ENCODE measurements around the gene NLRC3.
A peak's percentile ranks its signal among the peaks of the same experiment; 100 is the strongest.
"Not testable (repeated sequence)": the region's sequence is repeated elsewhere in the genome, so short reads cannot be mapped to it uniquely, and the experiment has no call there.

Gene NLRC3, protein sequence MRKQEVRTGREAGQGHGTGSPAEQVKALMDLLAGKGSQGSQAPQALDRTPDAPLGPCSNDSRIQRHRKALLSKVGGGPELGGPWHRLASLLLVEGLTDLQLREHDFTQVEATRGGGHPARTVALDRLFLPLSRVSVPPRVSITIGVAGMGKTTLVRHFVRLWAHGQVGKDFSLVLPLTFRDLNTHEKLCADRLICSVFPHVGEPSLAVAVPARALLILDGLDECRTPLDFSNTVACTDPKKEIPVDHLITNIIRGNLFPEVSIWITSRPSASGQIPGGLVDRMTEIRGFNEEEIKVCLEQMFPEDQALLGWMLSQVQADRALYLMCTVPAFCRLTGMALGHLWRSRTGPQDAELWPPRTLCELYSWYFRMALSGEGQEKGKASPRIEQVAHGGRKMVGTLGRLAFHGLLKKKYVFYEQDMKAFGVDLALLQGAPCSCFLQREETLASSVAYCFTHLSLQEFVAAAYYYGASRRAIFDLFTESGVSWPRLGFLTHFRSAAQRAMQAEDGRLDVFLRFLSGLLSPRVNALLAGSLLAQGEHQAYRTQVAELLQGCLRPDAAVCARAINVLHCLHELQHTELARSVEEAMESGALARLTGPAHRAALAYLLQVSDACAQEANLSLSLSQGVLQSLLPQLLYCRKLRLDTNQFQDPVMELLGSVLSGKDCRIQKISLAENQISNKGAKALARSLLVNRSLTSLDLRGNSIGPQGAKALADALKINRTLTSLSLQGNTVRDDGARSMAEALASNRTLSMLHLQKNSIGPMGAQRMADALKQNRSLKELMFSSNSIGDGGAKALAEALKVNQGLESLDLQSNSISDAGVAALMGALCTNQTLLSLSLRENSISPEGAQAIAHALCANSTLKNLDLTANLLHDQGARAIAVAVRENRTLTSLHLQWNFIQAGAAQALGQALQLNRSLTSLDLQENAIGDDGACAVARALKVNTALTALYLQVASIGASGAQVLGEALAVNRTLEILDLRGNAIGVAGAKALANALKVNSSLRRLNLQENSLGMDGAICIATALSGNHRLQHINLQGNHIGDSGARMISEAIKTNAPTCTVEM

GRCh38 chr16:3577302-3577752, at the start of gene NLRC3:
TSS of gene NLRC3 (minus strand) at chr16:3577403. CDS start at chr16:3565036, 12,367 bp downstream.
- DNase-seq, result no peak

GRCh38 chr16:3625911-3626732, 48.9 kb upstream of the NLRC3 start:
- no peak for DNase-seq

GRCh38 chr16:3625331-3625730, 48.1 kb upstream of the NLRC3 start:
- DNase-seq, result no peak

DNA sequence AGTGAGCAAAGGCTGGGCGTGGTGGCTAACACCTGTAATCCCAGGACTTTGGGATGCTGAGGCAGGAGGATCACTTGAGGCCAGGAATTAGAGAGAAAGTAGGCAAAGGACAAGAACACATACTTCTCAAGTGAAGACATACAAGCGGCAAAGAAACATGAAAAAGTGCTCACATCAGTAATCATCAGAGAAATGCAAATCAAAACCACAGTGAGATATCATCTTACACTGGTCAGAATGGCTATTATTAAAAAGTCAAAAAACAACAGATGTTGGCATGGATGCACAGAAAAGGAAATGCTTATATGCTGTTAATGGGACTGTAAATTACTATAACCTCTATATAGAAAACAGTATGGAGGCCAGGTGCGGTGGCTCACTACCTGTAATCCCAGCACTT, 46.4 kb upstream of the NLRC3 start:
- DNase-seq, result no peak

- no peak for DNase-seq
These were observed 41.6 kb upstream of the NLRC3 start for GRCh38 chr16:3618769-3619141.

DNA sequence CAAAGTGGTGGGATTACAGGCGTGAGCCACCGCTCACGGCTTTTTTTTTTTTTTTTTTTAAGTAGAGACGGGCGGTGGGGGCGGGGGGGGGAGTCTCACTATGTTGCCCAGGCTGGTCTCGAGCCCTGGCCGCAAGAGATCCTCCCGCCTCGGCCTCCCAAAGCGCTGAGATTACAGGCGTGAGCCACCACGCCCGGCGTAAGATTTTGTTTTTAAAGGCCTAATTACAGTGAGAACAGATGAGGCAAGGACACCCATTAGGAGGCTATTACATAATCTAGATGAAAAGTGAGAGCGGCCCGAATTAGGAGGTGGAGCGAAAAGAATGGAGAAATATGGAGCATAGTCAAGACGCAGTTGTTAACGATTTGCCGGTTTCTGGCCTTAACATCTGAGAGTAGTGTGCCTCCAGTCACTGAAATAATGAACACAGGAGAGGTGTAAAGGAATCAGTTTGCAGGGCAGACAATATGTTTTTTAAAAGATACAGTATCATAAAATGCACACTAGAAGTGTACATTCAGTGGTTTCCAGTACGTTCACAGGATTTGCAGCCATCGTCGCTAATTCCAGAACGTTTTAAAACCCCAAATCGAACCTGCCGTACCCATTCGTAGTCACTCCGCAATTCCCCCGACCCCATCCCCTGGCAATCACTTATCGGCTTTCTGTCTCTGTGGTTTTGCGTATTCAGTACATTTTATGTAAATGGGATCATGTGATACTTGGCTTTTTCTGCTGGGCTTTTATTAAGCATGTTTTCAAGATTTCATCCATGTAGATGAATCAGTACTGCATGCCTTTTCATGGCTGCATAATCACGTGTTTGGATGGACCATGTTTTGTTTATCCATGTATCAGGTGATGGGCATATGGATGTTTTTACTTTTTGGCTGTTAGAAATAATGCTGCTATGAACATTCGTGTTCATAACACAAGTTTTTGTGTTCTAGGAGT, 35.6 kb upstream of the NLRC3 start:
- DNase-seq, result no peak

GRCh38 chr16:3611146-3611975, 34.2 kb upstream of the NLRC3 start, which contains the start of gene SLX4:
TSS of gene SLX4 (minus strand) at chr16:3611606. CDS start at chr16:3608964, 2,642 bp downstream.
- peak; percentile 91 for DNase-seq

GRCh38 chr16:3610698-3611145, 33.5 kb upstream of the NLRC3 start:
- no peak for DNase-seq

DNA sequence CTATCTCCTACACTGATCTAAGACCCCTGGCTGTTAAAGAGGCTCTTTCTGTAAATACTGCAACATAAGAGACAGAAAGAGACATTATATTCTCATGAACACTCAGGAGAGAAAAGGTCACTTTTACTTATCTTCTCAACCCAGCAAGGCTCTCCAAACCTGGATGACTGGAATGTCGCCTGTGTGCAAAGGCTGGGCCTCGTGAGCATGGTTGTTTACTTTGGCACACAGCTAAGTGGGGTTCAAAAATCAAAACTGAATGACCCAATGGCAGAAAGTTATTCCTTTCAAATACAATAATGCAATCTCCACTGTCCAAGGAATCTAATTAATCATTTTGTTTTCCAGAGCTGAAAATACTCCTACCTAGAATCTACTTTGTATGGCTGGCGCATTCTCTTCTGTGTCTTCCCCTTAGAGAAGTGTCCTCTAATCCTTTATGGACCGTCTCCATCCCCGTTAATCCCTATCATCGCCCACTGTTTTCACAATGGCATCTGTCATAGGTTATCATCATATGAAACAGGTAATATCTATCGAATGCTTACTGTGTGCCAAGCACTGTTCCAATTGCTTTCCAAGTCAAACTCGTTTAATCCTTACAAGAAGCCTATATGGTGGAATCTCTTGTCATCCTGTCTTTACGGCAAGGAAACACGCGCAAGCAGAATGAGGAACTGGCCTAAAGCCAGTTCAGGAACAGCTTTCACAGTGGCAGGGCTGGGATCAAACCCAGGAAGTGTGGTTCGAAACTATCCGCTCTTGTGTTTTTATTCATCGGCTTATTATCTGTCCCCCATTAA, 32.9 kb upstream of the NLRC3 start:
- no peak for DNase-seq

GRCh38 chr16:3608976-3609375, 31.8 kb upstream of the NLRC3 start:
- DNase-seq, result not testable (repeated sequence)

DNA sequence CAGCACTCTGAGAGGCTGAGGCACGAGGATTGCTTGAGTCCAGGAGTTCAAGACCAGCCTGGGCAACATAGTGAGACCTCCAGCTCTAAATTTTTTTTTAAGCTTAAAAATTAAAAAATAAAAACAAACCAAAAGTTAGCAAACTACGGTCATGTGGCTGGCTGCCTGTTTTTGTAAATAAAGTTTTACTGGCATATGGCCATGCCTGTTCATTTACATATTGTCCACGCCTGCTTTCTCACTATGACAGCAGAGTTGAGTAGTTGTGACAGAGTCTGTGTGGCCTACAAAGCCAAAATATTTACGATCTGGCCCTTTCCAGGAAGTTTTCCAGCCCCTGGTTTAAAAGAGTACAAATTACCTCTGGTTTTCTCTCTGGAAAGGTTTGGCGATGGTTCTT, 30.9 kb upstream of the NLRC3 start:
- DNase-seq, result no peak

DNA sequence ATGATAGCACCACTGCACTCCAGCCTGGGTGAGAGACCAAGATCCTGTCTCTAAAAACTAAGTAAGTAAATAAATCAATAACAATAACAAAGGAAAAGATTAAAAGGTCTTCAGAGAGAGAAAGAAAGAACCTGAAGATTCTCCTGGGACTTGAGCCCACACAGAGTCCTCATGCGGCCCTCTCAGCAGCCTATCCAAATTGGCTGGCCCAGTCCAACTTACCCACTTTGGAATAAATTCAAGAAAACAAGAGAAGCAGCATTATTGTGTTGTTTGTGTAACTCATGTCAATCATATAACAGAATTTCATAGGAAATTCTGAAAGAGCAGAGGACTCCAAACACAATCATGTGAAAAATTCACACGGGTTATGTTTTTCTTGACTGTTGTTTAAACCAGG, 30.4 kb upstream of the NLRC3 start:
- no peak for DNase-seq

DNA sequence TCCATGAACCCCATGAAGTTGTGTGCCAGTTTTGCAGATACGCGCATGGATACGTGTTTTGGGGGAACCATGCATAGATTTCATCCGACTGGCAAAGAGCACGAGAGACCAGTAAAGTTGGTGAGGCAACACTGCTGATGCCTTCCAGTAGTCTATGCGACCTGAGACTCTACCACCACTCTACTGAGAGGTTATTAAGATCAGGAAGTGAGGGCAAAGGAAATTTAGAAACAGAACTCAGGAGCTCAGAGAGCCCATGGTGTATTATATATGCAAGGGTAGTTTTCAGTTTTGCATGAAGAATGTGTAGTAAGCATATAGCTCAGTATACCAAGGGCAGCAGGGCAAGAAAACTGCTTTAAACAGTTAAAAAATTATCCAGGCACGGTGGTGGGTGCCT, 30.0 kb upstream of the NLRC3 start:
- DNase-seq, result no peak

DNA sequence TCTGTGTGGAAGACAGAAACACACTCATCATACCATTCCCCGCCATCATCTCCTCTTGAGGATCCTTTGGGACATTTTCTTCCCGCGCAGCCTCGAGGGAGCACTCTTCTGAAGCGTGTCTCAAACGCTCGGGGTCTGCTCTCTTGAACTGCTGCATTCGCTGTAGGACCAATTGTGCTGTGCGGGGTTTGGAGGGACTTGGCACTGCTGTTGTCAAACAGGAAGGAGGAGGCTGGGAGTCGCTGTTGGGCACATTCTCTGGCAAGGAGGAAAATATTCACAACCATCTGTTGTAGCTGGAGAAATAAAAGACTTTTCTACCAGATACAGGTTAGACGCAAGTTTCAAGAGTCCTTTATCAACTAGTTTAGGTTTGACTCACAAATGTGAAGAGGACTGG, 29.2 kb upstream of the NLRC3 start:
- no peak for DNase-seq

GRCh38 chr16:3602320-3602653, 25.1 kb upstream of the NLRC3 start:
- no peak for DNase-seq

DNA sequence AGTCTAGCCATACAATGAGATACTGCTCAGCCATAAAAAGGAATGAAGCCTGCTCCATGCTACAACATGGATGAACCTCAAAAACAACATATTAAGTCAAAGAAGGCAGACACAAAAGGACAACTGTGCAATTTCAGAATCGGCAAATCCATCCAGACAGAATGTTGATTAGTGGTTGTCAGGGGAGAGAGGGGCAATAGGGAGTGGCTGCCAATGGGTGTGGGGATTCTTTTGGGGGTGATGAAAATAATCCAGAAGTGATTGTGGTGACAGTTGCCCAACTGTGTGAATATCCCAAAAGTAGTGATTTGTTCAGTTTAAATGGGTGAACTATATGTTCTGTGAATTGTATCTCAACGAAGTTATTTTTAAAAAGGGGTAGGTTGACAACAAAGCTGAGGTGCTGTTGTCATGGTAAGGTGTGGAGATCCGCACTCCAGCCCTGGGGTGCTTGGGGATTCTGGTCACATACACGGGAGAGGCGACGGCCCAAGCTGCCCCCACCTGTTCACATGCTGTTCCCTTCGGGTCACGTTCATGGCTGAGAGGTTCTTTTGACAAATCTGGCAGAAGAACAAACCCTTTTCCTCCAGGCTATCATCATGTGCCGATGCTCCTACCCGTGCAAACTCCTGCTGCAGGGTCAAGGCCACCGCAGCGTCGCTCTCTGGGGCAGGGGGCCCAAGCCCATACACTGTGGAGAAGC, 24.6 kb upstream of the NLRC3 start:
- no peak for DNase-seq

- DNase-seq, result no peak
These were observed 22.7 kb upstream of the NLRC3 start for GRCh38 chr16:3599922-3600321.

DNA sequence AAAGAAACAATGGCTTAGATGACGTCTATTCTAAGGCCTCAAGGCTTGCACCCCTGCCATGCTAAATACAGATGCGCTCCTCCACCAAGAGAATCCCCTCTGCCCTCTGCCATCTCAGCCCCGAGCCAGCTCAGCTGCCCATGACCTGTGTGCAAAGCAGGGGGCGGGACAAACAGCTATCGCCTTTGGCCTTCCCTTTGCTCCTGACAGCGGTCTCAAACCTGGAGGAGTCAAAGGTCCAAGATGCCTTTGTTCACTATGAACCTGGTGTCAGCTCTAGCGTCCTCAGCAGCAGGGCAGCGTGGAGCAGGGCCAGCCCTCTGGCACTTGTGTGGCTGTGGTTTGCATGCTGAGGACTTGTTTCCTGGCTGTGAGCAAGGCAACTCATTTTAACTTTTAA, 21.9 kb upstream of the NLRC3 start:
- DNase-seq, result no peak

- DNase-seq, result no peak
These were observed 21.0 kb upstream of the NLRC3 start for GRCh38 chr16:3598236-3598635.

All from T1000 (cell line).